Peyer's patch (tissue), 4 donors: ENCODE measurements around the gene APC. TPM values are rescaled to one million over a fixed set of nuclear protein-coding genes. Genes with fewer than 3 reads are reported as not detected.
A peak's percentile ranks its signal among the peaks of the same experiment; 100 is the strongest.

Experiments
- DNase-seq, 3 donors: peaks; one replicate each; pipeline ENCODE4 v3.0.0-alpha.2; 2017 to 2019
- H3K27ac ChIP-seq, 4 donors: fragments of 200-600 bp; sonication (generic); one replicate each; pipeline ENCODE4 v1.5.1; 2016 to 2019
- H3K27me3 ChIP-seq, 2 donors: fragments of 200-600 bp; sonication (generic); one replicate each; pipeline ENCODE4 v1.5.1; 2019
- H3K36me3 ChIP-seq, 3 donors: fragments of 200-600 bp; sonication (generic); one replicate each; pipeline ENCODE4 v1.5.1; 2016 to 2019
- H3K4me1 ChIP-seq, 4 donors: fragments of 200-600 bp; sonication (generic); one replicate each; pipeline ENCODE4 v1.5.1; 2016 to 2019
- H3K4me3 ChIP-seq, 4 donors: fragments of 200-600 bp; sonication (generic); 1 replicate in 3 of 4; 2 replicates in 1 of 4; pipeline ENCODE4 v1.5.1; 2016 to 2019; ENCODE audit warnings: mild to moderate bottlenecking in 1 of 4
- H3K9me3 ChIP-seq, 4 donors: fragments of 200-600 bp; sonication (generic); one replicate each; pipeline ENCODE4 v1.5.1; 2016 to 2019; ENCODE audit warnings: mild to moderate bottlenecking in 1 of 4
- CTCF ChIP-seq, 6 experiments: fragments of 450-650 bp in 4 of 6; fragments of 200-600 bp in 2 of 6; sonication (generic) in 1 of 6; IDR thresholded peaks; one replicate each; pipeline ENCODE4 v1.5.1; 2017 to 2019; ENCODE audit warnings: antibody characterized with exemption in 6 of 6, mild to moderate bottlenecking in 3 of 6, moderate library complexity in 1 of 6
- POLR2A ChIP-seq, 2 donors: fragments of 450-650 bp; IDR thresholded peaks; one replicate each; pipeline ENCODE4 v1.5.1; 2017; ENCODE audit warnings: antibody characterized with exemption in 2 of 2, mild to moderate bottlenecking in 2 of 2, moderate library complexity in 2 of 2
- total RNA-seq, 4 donors: library from RNA; depleted of rRNA; stranded (reverse); fragments of >200 nt; gene quantifications; one replicate each; pipeline ENCODE4 v1.1.0, GENCODE V29; 2016

The APC gene
- total RNA-seq, 4 donors from 2014 or later = 71.0 to 148 (median 106) TPM

GRCh38 chr5:112735702-112736101, 2.0 kb upstream of the APC start:
- TF ChIP-seq CTCF (IDR thresholded peaks at IDR 0.05) = no peak
- TF ChIP-seq POLR2A (IDR thresholded peaks at IDR 0.05) = no peak
- Histone ChIP-seq H3K4me1 (no peaks in the 10 kb centered on the region), H3K4me3 (no peak overlapping the region), H3K9me3 (no peaks in the 10 kb centered on the region), H3K27ac (no peak overlapping the region), H3K36me3 (no peaks in the 10 kb centered on the region), H3K27me3 (no peaks in the 10 kb centered on the region)
- DNase-seq = no peak

GRCh38 chr5:112737070-112737462, 619 bp upstream of the APC start:
- Histone ChIP-seq H3K27ac (peak overlapping the region in 2 of 4 donors; percentile 32 to 66), H3K4me3 (peak overlapping the region; percentile 51 to 62 (median 57)), H3K4me1 (no peaks in the 10 kb centered on the region), H3K27me3 (no peaks in the 10 kb centered on the region), H3K36me3 (no peaks in the 10 kb centered on the region), H3K9me3 (no peaks in the 10 kb centered on the region)
- TF ChIP-seq POLR2A (IDR thresholded peaks at IDR 0.05) (no peak), CTCF (IDR thresholded peaks at IDR 0.05) (no peak)
- no peak for DNase-seq

- Histone ChIP-seq H3K4me3 (peak overlapping the region; percentile 51 to 62 (median 57)), H3K9me3 (no peaks in the 10 kb centered on the region), H3K27ac (peak overlapping the region in 3 of 4 donors; percentile 23 to 66 (median 40)), H3K36me3 (no peaks in the 10 kb centered on the region), H3K27me3 (no peaks in the 10 kb centered on the region), H3K4me1 (no peaks in the 10 kb centered on the region)
- no peak for TF ChIP-seq CTCF (IDR thresholded peaks at IDR 0.05)
- no peak for TF ChIP-seq POLR2A (IDR thresholded peaks at IDR 0.05)
- DNase-seq = no peak
These were observed 491 bp downstream of the APC start for GRCh38 chr5:112738191-112738560.

GRCh38 chr5:112742424-112742823, 4.7 kb downstream of the APC start:
- Histone ChIP-seq H3K27ac (no peak overlapping the region), H3K27me3 (no peaks in the 10 kb centered on the region), H3K4me3 (no peak overlapping the region), H3K36me3 (no peaks in the 10 kb centered on the region), H3K9me3 (no peaks in the 10 kb centered on the region), H3K4me1 (no peaks in the 10 kb centered on the region)
- TF ChIP-seq CTCF (IDR thresholded peaks at IDR 0.05) (no peak), POLR2A (IDR thresholded peaks at IDR 0.05) (no peak)
- DNase-seq = no peak

GRCh38 chr5:112743631-112744030, 5.9 kb downstream of the APC start:
- Histone ChIP-seq H3K27me3 (no peaks in the 10 kb centered on the region), H3K9me3 (no peaks in the 10 kb centered on the region), H3K4me3 (no peak overlapping the region), H3K4me1 (no peaks in the 10 kb centered on the region), H3K27ac (no peak overlapping the region), H3K36me3 (no peaks in the 10 kb centered on the region)
- no peak for TF ChIP-seq POLR2A (IDR thresholded peaks at IDR 0.05)
- TF ChIP-seq CTCF (IDR thresholded peaks at IDR 0.05) = no peak
- DNase-seq = no peak

GRCh38 chr5:112752335-112752734, 14.7 kb downstream of the APC start:
- Histone ChIP-seq H3K4me1 (no peaks in the 10 kb centered on the region), H3K27ac (no peak overlapping the region), H3K9me3 (no peaks in the 10 kb centered on the region), H3K4me3 (no peak overlapping the region), H3K27me3 (no peaks in the 10 kb centered on the region), H3K36me3 (no peaks in the 10 kb centered on the region)
- DNase-seq = no peak
- TF ChIP-seq POLR2A (IDR thresholded peaks at IDR 0.05) (no peak), CTCF (IDR thresholded peaks at IDR 0.05) (no peak)
